ENCODE data around the gene SOCS6.

Gene SOCS6

GRCh38 chr18:70293166-70293565, 4.3 kb downstream of the SOCS6 start (continued):
- TF ChIP-seq POU6F1 (CRISPR knock-in tag; IDR thresholded peaks at IDR 0.05; ENCODE audit: borderline replicate concordance, low read depth) (no peak), PATZ1 (CRISPR knock-in tag; IDR thresholded peaks at IDR 0.05; ENCODE audit: borderline replicate concordance) (no peak), SNAI2 (CRISPR knock-in tag; IDR thresholded peaks at IDR 0.05) (no peak), ZNF8 (CRISPR knock-in tag; IDR thresholded peaks at IDR 0.05) (no peak)

- TF ChIP-seq TSHZ2 (CRISPR knock-in tag; IDR thresholded peaks at IDR 0.05) (peak; percentile 55; the same call in 1 of the 2 replicates), ISL1 (CRISPR knock-in tag; IDR thresholded peaks at IDR 0.05) (no peak), TCF4 (CRISPR knock-in tag; IDR thresholded peaks at IDR 0.05; ENCODE audit: borderline replicate concordance) (peak; percentile 68; the same call in 1 of the 2 replicates), ZFP3 (CRISPR knock-in tag; IDR thresholded peaks at IDR 0.05) (no peak)
- ATAC-seq: peak; percentile 19
Measured at GRCh38 chr18:70294471-70295191, 5.8 kb downstream of the SOCS6 start.

GRCh38 chr18:70295192-70296188, 6.6 kb downstream of the SOCS6 start:
- peak; percentile 81 for ATAC-seq

GRCh38 chr18:70296289-70296688, 7.4 kb downstream of the SOCS6 start:
- 0 out of 2 replicates have a peak, but pooled peaks have one; percentile 24 for TF ChIP-seq TSHZ2 (CRISPR knock-in tag; IDR thresholded peaks at IDR 0.05)
- no peak for TF ChIP-seq POU6F1 (CRISPR knock-in tag; IDR thresholded peaks at IDR 0.05; ENCODE audit: borderline replicate concordance, low read depth)
- peak; percentile 67 for ATAC-seq

More at GRCh38 chr18:70295192-70296188, 6.6 kb downstream of the SOCS6 start:
- TF ChIP-seq ISL1 (CRISPR knock-in tag; IDR thresholded peaks at IDR 0.05): no peak
- TF ChIP-seq ZFP3 (CRISPR knock-in tag; IDR thresholded peaks at IDR 0.05): no peak
- 0 out of 2 replicates have a peak, but pooled peaks have one; percentile 10 for TF ChIP-seq TCF4 (CRISPR knock-in tag; IDR thresholded peaks at IDR 0.05; ENCODE audit: borderline replicate concordance)

GRCh38 chr18:70296781-70297180, 7.9 kb downstream of the SOCS6 start:
- no peak for ATAC-seq
- TF ChIP-seq ARNTL (CRISPR knock-in tag; IDR thresholded peaks at IDR 0.05; ENCODE audit: borderline replicate concordance, low read depth) (no peak), GLIS3 (CRISPR knock-in tag; IDR thresholded peaks at IDR 0.05) (no peak), ESRRG (CRISPR knock-in tag; IDR thresholded peaks at IDR 0.05) (no peak), ISL1 (CRISPR knock-in tag; IDR thresholded peaks at IDR 0.05) (no peak), TSHZ2 (CRISPR knock-in tag; IDR thresholded peaks at IDR 0.05) (no peak), PATZ1 (CRISPR knock-in tag; IDR thresholded peaks at IDR 0.05; ENCODE audit: borderline replicate concordance) (no peak), ZNF565 (CRISPR knock-in tag; conservative IDR thresholded peaks at IDR 0.05; ENCODE audit: low read depth) (no peak)

All from SK-N-SH treated with all-trans-retinoic acid at 6 μM for 48 hours (cell line).